ENCODE measurements around the gene SIL1. TPM values are rescaled to one million over a fixed set of nuclear protein-coding genes. Genes with fewer than 3 reads are reported as not detected.

SIL1 gene
- total RNA-seq, 1 donor from 2014 or later: 29.9 TPM

DNA sequence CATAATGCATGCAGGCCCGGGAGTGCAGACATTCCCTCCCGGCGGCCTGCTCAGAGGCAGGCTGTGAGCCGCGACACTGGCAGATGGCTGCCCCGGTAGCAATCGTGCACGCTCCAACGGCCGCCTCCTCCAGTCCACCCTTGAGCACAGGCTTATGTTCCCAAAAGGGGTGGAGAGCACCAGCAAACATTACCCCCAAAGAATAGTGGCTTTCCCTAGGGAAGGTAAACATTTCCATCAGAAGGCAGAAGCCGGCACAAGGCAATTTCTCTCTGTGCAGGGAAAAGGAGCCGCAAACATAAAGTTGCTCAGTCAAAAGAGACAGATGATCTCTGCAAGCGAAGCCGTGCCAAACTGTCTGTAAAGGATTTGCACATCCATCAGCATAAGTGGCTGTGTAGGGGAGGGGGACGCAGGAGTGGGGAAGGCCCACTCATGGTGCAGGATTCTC lies 92.5 kb downstream of the SIL1 start:
- Histone ChIP-seq H3K27me3 (ENCODE audit: control insufficient read depth, insufficient read depth, low read length) (no peaks in the 10 kb centered on the region), H3K36me3 (ENCODE audit: control insufficient read depth, insufficient read depth, low read length) (no peaks in the 10 kb centered on the region), H3K4me3 (ENCODE audit: low read depth, low read length) (no peak overlapping the region)
- DNase-seq (ENCODE audit: low read depth): no peak
- TF ChIP-seq CTCF (IDR thresholded peaks at IDR 0.05; ENCODE audit: insufficient read depth, low read length, poor library complexity, severe bottlenecking): no peak

- Histone ChIP-seq H3K27me3 (ENCODE audit: control insufficient read depth, insufficient read depth, low read length) (no peaks in the 10 kb centered on the region), H3K4me3 (ENCODE audit: low read depth, low read length) (no peak overlapping the region), H3K36me3 (ENCODE audit: control insufficient read depth, insufficient read depth, low read length) (no peaks in the 10 kb centered on the region)
- no peak for DNase-seq (ENCODE audit: low read depth)
- TF ChIP-seq CTCF (IDR thresholded peaks at IDR 0.05; ENCODE audit: insufficient read depth, low read length, poor library complexity, severe bottlenecking): no peak
These were observed 93.4 kb downstream of the SIL1 start for GRCh38 chr5:139104577-139105276.

GRCh38 chr5:139103762-139104161 lies 94.4 kb downstream of the SIL1 start:
- Histone ChIP-seq H3K36me3 (ENCODE audit: control insufficient read depth, insufficient read depth, low read length) (no peaks in the 10 kb centered on the region), H3K4me3 (ENCODE audit: low read depth, low read length) (no peak overlapping the region), H3K27me3 (ENCODE audit: control insufficient read depth, insufficient read depth, low read length) (no peaks in the 10 kb centered on the region)
- no peak for DNase-seq (ENCODE audit: low read depth)
- TF ChIP-seq CTCF (IDR thresholded peaks at IDR 0.05; ENCODE audit: insufficient read depth, low read length, poor library complexity, severe bottlenecking): no peak

GRCh38 chr5:139100825-139101224 lies 97.3 kb downstream of the SIL1 start:
- peak; percentile 19 for DNase-seq (ENCODE audit: low read depth)
- Histone ChIP-seq H3K36me3 (ENCODE audit: control insufficient read depth, insufficient read depth, low read length) (no peaks in the 10 kb centered on the region), H3K27me3 (ENCODE audit: control insufficient read depth, insufficient read depth, low read length) (no peaks in the 10 kb centered on the region), H3K4me3 (ENCODE audit: low read depth, low read length) (no peak overlapping the region)
- no peak for TF ChIP-seq CTCF (IDR thresholded peaks at IDR 0.05; ENCODE audit: insufficient read depth, low read length, poor library complexity, severe bottlenecking)

DNA sequence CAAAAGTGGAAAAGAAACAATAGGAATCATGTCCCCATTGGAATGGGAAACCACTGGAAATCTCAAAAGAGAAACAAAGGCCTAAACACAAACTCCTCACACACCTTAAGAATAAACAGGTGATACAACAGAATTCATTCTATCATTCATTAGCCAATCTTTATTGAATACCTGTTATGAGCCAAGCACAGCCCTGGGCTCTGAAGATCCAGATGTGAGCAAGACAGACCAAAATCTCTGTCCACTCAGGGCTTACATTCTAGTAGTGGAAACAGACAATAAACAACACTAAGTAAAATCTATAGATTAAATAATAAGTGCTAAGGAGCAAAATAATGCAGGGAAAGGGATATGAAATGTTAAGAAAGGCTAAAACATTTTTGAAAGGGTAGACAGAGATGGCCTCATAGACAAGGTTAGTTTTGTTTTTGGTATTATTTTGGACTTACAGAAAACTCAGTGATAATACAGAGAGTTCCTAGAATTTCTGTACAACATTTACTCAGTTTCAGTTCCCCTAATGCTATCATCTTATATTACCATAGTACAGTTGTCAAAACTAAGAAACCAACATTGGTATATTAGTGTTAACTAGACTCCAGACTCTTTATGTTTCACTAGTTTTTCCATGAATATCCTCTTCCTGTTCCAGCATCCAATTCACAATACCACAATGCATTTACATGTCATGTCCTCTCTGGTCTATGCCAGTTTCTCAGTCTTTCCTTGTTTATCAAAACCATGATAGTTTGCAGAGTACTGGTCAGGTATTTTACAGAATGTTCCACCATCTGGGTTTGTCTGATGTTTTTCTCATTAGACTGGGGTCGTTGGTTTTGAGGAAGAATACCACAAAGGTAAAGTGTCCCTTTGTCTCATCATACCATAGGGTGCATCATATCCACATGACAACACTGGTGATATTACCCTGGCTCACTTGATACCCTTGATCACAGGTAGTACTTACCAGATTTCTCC lies 103.7 kb downstream of the SIL1 start:
- no peak for DNase-seq (ENCODE audit: low read depth)
- TF ChIP-seq CTCF (IDR thresholded peaks at IDR 0.05; ENCODE audit: insufficient read depth, low read length, poor library complexity, severe bottlenecking): no peak

More for the DNA sequence above, 103.7 kb downstream of the SIL1 start:
- H3K4me3 ChIP-seq (ENCODE audit: low read depth, low read length): no peak overlapping the region
- no peaks in the 10 kb centered on the region for H3K27me3 ChIP-seq (ENCODE audit: control insufficient read depth, insufficient read depth, low read length)
- H3K36me3 ChIP-seq (ENCODE audit: control insufficient read depth, insufficient read depth, low read length): no peaks in the 10 kb centered on the region
